ENCODE results near the gene TMEM238L.

DNA sequence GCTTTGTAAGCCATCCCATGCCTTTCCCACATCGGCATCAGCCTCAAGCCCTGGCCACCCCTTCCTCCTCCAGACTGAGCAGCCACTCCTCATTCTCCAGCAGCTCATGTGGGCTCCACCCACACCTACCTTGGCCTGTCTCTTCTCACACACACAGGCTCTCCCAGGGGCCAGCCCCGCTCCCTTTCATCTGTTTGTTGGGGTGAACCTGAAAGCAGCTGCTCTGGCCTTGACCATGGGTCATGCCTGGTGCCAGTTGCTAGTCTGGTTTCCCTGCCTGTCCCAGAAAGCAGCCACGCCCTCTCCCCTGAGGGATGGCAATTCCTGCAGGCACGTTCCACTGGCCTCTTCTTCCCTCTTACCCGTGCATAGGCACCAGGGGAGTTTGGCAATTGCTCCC, 11.4 kb upstream of the TMEM238L start:
- no peak for TF ChIP-seq POLR2A (IDR thresholded peaks at IDR 0.05)
- TF ChIP-seq, protein P1, sequence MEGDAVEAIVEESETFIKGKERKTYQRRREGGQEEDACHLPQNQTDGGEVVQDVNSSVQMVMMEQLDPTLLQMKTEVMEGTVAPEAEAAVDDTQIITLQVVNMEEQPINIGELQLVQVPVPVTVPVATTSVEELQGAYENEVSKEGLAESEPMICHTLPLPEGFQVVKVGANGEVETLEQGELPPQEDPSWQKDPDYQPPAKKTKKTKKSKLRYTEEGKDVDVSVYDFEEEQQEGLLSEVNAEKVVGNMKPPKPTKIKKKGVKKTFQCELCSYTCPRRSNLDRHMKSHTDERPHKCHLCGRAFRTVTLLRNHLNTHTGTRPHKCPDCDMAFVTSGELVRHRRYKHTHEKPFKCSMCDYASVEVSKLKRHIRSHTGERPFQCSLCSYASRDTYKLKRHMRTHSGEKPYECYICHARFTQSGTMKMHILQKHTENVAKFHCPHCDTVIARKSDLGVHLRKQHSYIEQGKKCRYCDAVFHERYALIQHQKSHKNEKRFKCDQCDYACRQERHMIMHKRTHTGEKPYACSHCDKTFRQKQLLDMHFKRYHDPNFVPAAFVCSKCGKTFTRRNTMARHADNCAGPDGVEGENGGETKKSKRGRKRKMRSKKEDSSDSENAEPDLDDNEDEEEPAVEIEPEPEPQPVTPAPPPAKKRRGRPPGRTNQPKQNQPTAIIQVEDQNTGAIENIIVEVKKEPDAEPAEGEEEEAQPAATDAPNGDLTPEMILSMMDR (IDR thresholded peaks at IDR 0.05 in 8 of 11, conservative IDR thresholded peaks at IDR 0.05 in 3 of 11): no peak
